Islet precursor cell (in vitro differentiated cells): ENCODE data around the gene INTS15.
"Not testable (repeated sequence)": the region's sequence is repeated elsewhere in the genome, so short reads cannot be mapped to it uniquely, and the experiment has no call there.

Experiments used
- DNase-seq: peaks from one replicate; pipeline ENCODE4 v3.0.0-alpha.2; 2018

The INTS15 gene

DNA sequence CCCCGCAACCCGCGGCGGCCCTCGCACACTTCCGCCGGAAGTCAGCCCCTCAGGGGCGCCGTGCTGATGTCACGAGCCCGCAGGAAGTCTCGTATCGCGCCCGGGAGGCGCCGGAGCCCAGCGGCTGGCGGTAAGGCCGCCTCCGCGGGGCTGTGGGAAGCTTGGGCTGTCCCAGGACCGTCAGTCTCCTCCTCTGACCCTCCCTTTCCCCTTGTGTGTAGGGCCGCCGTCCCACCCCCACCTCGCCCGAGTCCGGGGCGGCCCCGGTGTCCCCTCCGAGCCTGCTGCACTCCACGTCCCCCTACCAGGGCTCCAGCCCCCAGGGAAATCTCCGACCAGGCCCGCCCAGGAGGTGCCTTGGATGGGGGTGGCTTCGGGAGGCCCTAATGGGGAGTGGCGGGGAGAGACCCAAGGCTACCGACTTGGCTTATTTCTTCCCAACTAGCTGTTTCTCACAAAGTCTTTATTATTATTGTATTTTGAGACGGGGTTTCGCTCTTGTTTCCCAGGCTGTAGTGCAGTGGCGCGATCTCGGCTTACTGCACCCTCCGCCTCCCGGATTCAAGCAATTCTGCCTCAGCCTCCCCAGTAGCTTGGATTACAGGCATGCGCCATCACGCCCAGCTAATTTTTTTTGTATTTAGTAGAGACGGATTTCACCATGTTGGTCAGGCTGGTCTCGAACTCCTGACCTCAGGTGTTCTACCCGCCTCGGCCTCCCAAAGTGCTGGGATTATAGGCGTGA lies 12.3 kb upstream of the INTS15 start, which contains the start of gene ZDHHC4:
TSS of gene ZDHHC4 (plus strand) at position 86 of the 745 bp plus-strand sequence. CDS start 3,108 bp downstream, outside the sequence.
- DNase-seq, result peak; percentile 89

DNA sequence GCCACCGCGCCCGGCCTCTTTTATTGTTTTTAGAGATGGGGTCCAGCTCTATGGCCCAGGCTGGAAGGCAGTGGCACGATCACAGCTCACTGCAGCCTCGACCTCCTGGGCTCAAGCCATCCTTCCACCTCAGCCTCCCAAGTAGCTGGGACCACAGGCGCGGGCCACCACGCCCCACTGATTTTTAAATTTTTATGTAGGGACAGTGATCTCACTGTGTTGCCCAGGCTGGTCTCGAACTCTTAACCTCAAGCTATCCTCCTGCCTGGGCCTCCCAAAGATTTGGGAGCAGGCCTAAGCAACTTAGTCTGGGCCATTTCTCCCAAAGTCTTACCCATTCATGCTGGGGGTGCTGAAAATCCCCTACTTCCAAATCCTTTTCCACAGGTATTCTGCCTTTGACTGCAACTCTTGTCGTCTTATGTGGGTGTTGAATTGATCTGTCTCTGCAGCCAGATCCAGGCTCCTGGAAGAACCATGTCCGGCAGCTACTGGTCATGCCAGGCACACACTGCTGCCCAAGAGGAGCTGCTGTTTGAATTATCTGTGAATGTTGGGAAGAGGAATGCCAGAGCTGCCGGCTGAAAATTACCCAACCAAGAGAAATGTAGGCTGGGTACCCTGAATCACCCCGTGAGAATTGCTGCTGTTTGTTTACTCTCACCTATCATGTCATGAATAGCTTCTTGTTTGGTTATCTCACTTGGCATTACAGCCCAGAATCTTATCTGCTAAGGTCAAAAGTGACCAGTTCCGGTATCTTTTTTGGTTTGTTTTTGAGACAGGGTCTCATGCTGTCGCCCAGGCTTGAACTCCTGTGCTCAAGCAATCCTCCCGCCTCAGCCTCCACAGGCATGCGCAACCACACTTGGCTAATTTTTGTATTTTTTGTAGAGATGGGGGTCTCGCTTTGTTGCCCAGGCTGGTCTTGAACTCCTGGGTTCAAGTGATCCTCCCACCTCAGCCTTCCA lies 11.4 kb upstream of the INTS15 start:
- no peak for DNase-seq

DNA sequence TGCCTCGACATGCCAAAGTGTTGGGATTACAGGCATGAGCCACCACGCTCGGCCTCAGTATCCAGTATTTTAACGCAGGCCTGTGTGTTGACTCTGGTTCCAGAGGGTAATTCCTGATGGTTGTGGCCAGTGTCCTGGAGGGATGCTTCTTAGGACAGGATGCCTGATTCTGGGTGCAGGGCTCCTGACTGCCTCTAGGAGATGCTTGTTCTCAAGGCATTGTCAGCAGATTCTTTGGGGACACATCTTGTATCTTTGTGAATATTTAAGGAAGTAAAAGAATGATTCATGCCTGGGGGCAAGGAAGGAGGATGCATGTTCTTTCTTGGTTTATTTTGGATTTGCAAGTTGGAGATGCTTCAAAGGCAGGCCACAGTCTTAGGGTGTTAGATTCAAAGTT lies 10.4 kb upstream of the INTS15 start:
- DNase-seq, result no peak

DNA sequence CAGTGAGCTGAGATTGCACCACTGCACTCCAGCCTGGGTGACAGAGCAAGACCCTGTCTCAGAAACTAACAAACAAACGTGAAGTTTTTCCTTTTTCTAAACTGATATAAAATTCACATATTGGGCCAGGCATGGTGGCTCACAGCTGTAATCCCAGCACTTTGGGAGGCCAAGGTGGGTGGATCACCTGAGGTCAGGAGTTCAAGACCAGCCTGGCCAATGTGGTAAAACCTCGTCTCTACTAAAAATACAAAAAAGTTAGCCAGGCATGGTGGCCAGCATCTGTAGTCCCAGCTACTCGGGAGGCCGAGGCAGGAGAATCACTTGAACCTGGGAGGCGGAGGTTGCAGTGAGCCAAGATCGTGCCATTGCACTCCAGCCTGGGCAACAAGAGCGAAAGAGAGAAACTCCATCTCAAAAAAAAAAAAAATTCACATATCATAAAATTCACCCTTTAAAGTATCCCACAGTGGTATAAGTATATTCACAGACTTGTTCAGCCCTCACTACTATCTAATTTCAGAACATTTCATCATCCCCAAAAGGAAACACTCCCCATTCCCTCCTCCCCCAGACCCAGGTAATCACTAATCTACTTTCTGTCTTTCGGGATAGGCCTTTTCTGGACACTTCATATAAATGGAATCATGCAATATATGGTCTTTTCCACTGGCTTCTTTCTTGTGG lies 3.9 kb upstream of the INTS15 start:
- DNase-seq, result not testable (repeated sequence)

DNA sequence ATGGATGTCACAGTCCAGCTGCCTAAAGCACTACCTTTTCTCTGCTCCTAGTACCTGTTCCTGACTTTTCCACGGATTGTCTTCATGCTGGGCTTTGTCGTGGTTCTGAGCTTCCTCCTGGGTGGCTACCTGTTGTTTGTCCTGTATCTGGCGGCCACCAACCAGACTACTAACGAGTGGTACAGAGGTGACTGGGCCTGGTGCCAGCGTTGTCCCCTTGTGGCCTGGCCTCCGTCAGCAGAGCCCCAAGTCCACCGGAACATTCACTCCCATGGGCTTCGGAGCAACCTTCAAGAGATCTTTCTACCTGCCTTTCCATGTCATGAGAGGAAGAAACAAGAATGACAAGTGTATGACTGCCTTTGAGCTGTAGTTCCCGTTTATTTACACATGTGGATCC lies 1.3 kb upstream of the INTS15 start:
- no peak for DNase-seq

DNA sequence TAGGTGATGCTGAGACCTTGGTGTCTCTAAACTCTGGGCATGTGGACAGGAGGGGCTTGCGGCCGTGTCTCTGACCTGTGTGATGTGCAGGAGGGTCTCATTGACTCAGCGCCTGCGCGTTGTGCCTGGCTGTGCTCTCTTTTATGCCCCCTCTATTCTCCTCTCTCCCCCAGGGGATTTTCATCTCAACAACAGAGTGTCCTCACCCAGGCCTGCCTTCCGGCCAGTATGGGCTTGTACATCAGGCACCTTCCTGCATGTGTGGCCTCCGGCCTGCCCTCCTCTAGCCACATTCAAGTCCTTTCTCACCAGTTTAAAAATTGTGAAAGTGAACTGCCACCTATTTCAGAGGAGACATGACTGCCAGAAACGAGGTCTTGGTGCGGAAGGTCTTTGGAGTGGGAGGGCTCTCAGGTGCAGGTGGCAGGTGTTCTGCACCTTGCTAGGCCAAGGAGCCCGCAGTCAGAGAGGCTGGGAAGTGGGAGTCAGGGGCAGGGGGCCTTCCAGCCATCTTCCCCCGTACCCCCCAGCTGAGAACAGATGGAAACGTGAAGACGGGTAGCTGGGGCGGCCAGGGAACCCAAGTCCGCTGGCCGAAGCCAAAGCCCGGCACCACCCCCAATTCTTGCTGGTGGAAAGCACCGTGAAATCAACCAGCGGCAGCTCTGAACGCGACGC lies 531 bp upstream of the INTS15 start:
- no peak for DNase-seq

DNA sequence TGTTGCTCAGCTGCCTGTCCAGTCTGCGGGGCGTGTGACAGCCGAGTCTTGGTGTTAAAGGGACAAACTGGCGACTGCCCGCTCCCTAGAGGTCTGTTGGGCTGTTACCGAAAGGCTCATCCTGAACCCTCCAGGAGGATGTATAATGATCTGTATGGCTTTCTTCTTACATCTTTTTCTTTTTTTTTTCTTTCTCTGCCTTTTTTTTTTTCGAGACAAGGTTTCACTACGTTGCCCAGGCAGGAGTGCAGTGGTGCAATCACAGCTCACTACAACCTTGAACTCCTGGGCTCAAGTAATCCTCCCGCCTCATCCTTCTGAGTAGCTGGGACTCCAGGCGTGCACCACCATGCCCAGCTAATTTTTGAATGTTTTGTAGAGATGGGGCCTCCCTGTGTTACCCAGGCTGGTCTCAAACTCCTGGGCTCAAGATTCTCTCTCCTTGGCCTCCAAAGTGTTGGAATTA lies 857 bp downstream of the INTS15 start:
- DNase-seq, result no peak

DNA sequence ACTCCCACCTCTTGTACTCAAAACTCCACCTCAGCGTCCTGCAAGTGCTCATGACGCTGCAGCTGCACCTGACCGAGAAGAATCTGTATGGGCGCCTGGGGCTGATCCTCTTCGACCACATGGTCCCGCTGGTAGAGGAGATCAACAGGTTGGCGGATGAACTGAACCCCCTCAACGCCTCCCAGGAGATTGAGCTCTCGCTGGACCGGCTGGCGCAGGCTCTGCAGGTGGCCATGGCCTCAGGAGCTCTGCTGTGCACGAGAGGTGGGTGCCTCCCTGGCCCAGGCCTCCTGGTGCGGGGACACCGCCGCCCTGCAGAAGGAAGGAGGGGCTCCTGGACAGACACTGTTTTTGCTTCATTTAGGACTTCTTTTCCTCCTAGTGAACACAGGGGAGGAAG lies 10.3 kb downstream of the INTS15 start:
- DNase-seq, result no peak

DNA sequence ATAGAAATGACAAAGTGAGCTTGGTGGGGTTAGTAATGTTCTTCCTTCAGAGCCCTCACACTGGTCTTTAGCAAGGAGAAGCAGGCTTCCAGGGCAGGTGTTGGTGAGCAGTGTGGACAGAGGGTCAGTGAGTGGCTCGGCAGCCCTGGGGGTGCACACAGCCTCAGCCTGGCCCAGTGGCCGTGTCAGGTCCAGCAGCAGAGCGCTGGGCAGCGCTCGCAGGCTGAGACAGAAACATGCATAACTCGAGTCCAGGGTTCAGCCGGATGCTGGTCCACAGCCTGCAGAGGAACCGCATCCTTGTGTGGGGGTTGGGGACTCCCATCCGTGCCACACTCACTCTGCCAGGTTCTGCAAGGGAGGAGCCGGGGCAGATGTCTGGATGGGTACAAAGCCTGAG lies 14.6 kb downstream of the INTS15 start:
- DNase-seq, result no peak

DNA sequence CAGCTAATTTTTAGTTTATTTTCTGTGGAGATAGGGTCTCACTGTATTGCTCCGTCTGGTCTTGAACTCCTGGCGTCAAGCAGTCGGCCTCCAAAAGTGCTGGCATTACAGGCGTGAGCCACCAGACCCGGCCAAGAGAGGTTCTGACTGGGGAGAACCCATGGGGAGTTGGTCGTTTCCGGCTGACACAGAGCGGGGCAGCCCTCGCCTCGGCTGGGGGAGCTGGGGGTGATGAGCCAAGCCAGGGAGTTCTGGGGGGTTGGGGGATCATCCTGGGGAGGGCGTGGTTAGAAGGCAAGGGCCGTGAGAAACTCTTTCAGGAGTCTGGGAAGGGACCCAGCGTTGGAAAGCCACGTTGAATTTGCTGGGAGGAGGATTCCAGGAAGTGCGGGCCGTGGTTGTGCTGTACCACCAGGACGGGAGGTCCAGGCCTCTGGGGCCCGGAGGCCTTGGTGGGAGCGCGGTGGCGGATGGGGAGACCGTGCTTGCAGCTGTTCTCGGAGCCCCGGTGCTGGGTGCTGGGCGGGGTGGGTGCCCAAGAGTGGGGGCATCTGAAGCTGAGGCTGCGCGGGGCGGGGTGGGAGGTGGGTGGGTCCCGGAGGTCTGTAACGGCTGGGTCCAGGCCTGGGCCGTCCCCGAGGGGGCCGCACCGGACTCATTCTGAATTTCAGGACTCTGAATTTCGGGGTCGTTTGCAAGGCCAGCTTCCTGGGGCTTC lies 17.2 kb downstream of the INTS15 start:
- DNase-seq, result no peak

DNA sequence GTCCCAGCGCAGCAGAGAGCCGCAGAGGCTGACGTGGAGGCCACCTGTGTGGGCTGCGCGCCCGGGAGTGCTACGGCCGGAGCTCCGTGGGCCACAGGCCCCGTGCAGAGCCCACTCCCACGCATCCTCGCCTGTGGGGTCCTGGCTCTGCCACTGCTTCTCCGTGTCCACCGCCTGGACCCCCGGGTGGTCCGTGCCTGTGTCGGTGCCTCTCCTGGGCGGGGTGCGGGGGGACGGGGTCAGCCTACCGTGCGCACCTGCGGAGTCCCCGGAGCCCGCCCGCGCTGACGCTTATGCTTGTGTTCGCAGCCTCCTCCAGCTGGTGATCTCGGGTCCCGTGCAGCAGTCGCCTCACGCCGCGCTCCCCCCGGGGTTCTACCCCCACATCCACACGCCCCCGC lies 17.8 kb downstream of the INTS15 start:
- no peak for DNase-seq

DNA sequence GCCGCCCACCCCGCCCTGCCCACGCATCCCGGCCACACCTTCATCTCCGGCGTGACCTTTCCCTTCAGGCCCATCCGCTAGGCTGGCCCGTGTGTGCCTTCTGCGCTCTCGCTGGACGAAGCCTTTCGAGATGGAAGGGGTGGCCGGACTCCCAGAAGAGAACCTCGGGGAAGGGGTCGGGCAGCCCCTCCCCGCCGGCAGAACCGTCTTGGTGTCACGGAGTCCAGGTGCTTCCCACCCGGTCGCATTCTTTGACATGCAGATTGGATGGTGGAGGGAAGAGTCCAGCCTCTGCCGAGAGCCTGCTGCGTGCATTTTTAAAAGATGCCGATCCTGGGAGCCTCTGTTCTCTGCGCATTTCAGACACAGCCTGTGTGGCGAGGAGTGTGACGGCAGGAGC lies 18.3 kb downstream of the INTS15 start:
- DNase-seq, result no peak

DNA sequence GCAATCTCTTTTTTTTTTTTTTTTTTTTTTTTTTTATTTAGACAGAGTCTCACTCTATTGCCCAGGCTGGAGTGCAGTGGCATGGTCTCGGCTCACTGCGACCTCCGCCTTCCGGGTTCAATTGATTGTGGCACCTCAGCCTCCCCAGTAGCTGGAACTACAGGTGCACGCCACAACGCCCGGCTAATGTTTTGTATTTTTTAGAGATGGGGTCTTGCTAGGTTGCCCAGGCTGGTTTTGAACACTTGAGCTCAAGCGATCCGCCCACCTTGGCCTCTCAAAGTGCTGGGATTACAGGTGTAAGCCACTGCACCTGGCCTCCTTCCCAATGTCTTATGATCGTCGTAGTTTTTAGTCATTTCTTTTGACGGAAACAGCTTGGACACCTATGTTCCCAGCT lies 19.0 kb downstream of the INTS15 start:
- DNase-seq, result no peak

DNA sequence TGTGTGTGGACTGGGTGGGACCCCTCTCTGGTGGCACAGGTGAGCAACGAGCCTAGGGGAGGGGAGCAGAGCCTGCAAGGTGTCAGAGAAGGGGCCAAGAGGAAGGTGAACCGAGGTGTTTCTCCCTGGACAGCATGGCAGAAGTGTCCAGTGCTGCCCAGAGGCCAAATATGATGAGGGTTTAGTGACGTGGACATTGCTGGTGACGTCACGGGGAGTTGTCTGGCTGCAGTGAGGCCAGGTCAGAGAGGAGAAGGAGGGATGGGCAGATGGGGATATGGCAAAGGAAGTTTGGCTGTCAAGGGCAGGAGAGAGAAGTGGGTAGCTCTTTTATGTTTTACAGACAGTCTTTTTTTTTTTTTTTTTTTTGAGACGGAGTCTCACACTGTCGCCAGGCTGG lies 23.0 kb downstream of the INTS15 start:
- no peak for DNase-seq

DNA sequence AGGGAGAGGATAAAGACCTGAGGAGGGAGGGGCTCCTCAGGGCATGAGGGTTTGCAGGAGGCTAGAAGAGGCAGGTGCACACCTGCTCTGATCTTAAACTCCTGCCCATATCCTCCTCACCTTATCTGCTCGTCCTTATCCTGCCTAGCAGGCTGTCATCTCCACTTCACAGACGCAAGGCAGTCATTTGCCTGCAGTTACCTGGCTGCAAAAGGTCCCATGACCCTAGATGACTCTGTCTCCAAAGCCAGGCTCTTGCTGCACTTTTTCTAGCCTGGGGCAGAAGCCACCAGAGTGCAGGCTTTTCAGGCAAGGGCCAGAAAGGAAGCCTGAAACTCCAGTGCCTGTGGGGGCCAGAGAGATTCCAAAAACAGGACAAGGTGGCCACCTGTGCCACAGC lies 23.9 kb downstream of the INTS15 start:
- peak; percentile 91 for DNase-seq

DNA sequence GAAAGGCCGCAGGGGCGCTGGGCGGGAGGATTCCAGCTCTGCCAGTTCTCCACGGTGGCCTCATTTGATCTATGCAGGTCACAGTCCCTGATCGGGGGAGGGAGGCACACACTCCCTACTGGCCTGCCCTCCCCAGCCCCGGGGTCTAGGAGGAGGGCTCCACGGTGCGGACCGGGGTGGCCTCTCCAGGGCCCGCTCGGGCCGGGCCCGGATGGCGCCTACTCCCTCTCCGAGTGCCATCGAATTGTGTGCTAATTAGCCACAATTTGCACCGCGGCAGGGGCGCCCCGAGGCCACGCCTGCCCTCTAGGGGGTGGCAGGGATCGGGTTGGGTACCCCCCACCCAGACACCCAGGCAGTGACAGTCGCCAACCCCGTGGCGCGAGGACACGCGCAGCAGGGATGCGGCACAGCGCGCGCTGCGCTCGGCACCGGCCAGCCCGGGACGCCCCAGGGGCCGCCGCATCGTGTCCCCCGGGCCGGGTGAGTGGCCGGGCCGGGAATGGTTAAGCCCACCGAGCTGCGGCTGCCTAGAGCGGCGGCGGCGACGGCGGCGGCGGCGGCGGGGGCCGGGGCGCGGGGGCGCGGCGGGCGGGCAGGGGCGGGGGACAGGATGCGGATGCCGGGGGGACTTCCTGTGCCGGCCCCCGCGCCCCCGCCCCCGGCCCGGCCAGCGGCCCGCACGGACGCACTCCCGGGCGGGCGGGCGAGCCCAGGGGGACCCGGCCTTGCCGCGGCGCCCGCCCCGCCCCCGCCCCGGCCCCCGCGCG lies 25.3 kb downstream of the INTS15 start, which contains the start of gene ZNF853:
TSS of gene ZNF853 (plus strand) at position 658 of the 770 bp plus-strand sequence. CDS start 565 bp downstream, outside the sequence.
- no peak for DNase-seq

DNA sequence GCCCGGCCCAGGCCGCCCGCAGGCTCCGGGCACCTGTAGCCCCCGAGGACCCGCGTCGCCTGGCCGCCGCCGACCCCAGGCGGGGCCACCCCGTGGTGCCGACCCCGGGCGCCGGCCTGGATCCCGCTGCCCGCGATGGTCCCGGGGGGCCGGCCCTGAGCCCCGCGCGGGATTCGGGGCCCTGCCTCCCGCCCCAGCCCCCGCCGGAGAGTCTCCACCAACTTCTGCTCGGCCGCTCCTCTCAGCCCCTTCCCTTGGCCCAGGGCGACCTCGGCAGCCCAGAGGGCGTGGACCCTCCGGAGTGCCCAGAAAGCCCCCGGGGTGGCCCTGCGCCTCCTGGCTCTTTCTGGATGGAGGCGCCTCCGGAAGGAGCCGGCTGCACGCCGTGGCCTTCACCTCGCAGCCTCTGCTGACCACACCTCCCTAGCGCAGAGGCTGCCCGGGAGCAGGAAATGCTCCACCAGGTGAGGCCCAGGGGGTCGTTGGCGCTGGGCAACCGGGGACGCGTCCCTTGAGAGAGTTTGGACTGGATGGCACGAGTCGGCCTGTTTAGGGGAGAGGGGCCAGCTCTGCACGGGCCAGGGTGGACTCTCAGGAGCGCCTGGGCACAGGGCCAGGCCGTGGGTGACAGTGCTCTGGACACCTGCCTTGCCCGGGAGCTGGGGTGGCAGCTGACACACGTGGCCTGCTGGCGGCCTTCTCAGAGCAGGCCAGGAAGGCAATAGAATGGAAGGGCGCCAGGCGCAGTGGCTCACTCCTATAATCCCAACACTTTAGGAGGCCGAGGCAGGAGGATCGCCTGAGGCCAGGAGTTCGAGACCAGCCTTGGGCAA lies 26.1 kb downstream of the INTS15 start:
- peak; percentile 74 for DNase-seq

DNA sequence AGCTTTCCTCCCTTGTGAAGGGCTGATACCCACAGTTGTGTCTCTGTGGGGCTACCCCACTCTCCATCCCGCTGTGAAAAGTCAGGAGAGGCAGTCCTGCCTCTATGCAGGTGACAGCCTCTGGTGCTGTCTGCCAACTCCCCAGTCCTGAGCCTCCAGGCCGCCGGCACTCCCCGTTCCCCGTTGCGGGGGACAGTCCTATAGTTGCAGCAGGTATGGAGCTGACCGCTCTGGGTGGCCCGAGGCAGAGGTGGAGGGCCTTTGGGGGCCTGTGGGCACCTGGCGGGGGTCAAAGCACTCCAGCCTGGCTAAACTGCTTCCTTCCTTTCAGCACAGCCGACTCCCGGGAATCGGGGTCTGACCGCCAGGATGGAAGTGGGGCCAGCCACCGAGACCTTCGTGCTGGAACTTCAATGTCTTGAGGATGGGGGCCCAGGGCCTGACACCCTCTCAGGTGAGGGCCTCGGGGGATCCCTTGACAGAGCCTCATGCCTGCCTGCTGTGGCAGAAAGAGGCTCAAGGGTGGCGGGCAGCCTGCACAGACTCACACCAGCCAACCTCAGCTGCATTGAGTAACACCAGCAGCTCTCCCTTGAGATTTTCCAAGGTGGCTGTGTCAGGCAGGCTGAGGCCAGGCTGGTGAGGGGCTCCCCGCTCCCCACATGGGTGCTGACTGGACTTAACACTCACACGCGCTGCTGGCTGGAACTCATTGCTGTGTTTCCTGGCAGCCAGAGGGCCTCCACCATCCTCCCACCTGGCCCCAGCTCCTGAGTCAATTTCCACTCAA lies 27.2 kb downstream of the INTS15 start:
- no peak for DNase-seq

DNA sequence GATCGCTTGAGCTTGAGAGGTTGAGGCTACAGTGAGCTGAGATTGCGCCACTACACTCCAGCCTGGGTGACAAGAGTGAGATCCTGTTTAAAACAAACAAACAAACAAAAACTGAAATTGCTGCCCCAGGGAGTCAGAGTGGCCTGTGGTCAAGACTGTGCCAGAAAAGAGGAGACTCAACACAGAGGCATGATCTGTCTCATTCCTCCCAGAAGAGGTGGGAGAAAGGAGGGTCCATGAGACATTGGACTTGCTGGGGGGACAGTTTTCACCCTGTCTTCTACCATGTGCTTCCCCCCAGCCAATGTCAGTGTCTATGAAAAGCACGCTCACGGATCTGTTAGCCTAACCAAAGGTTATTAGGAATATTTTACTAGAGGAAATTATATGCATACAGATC lies 28.8 kb downstream of the INTS15 start:
- DNase-seq, result no peak
